GM21423 (cell line): ENCODE measurements around the gene SLC7A14.
"Not testable (repeated sequence)": the region's sequence is repeated elsewhere in the genome, so short reads cannot be mapped to it uniquely, and the experiment has no call there.

Experiments used
- ATAC-seq: cut with Tn5 transposase; IDR thresholded peaks from one replicate; pipeline ENCODE4 v1.9.1; 2021; ENCODE audit warnings: mild to moderate bottlenecking, moderate library complexity; ENCODE audit not compliant: unreplicated experiment

SLC7A14 gene

GRCh38 chr3:170594528-170594927 lies 8.7 kb upstream of the SLC7A14 start:
- ATAC-seq = no peak

- no peak for ATAC-seq
These were observed 7.8 kb upstream of the SLC7A14 start for GRCh38 chr3:170593634-170594033.

GRCh38 chr3:170589113-170589512 lies 3.2 kb upstream of the SLC7A14 start:
- no peak for ATAC-seq

GRCh38 chr3:170585008-170585936 lies 603 bp downstream of the SLC7A14 start:
- no peak for ATAC-seq

GRCh38 chr3:170584585-170585007 lies 1.3 kb downstream of the SLC7A14 start:
- ATAC-seq = no peak

- no peak for ATAC-seq
These were observed 6.2 kb downstream of the SLC7A14 start for GRCh38 chr3:170579646-170580045.

- peak; percentile 100 for ATAC-seq
These were observed 13.1 kb downstream of the SLC7A14 start for GRCh38 chr3:170572665-170573253.

GRCh38 chr3:170567598-170567997 lies 18.3 kb downstream of the SLC7A14 start:
- not testable (repeated sequence) for ATAC-seq

GRCh38 chr3:170566413-170566812 lies 19.5 kb downstream of the SLC7A14 start:
- ATAC-seq = no peak

- no peak for ATAC-seq
These were observed 20.4 kb downstream of the SLC7A14 start for GRCh38 chr3:170565495-170565894.

- peak; percentile 23 for ATAC-seq
These were observed 21.2 kb downstream of the SLC7A14 start for GRCh38 chr3:170564664-170565063.

GRCh38 chr3:170563712-170564423 lies 22.0 kb downstream of the SLC7A14 start:
- peak; percentile 86 for ATAC-seq

- ATAC-seq = no peak
These were observed 23.8 kb downstream of the SLC7A14 start for GRCh38 chr3:170562080-170562479.

- ATAC-seq = no peak
These were observed 25.0 kb downstream of the SLC7A14 start for GRCh38 chr3:170560717-170561382.

GRCh38 chr3:170560296-170560695 lies 25.6 kb downstream of the SLC7A14 start:
- no peak for ATAC-seq

GRCh38 chr3:170558427-170558826 lies 27.4 kb downstream of the SLC7A14 start:
- ATAC-seq = no peak

GRCh38 chr3:170555329-170555728 lies 30.5 kb downstream of the SLC7A14 start:
- no peak for ATAC-seq

- no peak for ATAC-seq
These were observed 31.8 kb downstream of the SLC7A14 start for GRCh38 chr3:170553788-170554757.

- ATAC-seq = no peak
These were observed 34.6 kb downstream of the SLC7A14 start for GRCh38 chr3:170551252-170551651.

GRCh38 chr3:170542704-170543103 lies 43.2 kb downstream of the SLC7A14 start:
- ATAC-seq = no peak
